Measurements from ENCODE around the gene ATP2C2. TPM values are rescaled to one million over a fixed set of nuclear protein-coding genes. Genes with fewer than 3 reads are reported as not detected.

ATP2C2 gene
- total RNA-seq, 1 donor from 2014 or later: not detected

- H3K4me3 Mint-ChIP-seq (ENCODE audit: unreplicated experiment): no peak overlapping the region
- no peaks in the 10 kb centered on the region for H3K36me3 Mint-ChIP-seq (ENCODE audit: low read depth)
- TF ChIP-seq, protein P1, sequence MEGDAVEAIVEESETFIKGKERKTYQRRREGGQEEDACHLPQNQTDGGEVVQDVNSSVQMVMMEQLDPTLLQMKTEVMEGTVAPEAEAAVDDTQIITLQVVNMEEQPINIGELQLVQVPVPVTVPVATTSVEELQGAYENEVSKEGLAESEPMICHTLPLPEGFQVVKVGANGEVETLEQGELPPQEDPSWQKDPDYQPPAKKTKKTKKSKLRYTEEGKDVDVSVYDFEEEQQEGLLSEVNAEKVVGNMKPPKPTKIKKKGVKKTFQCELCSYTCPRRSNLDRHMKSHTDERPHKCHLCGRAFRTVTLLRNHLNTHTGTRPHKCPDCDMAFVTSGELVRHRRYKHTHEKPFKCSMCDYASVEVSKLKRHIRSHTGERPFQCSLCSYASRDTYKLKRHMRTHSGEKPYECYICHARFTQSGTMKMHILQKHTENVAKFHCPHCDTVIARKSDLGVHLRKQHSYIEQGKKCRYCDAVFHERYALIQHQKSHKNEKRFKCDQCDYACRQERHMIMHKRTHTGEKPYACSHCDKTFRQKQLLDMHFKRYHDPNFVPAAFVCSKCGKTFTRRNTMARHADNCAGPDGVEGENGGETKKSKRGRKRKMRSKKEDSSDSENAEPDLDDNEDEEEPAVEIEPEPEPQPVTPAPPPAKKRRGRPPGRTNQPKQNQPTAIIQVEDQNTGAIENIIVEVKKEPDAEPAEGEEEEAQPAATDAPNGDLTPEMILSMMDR (IDR thresholded peaks at IDR 0.05): no peak
- H3K27me3 Mint-ChIP-seq (ENCODE audit: low read depth): peaks cover 36% of the 10 kb centered on the region
- peak; percentile 71 for DNase-seq (ENCODE audit: low spot score)
- H3K27ac Mint-ChIP-seq (ENCODE audit: unreplicated experiment): no peak overlapping the region
- H3K4me1 Mint-ChIP-seq (ENCODE audit: low read depth): no peaks in the 10 kb centered on the region
- H3K9me3 Mint-ChIP-seq (ENCODE audit: low read depth): no peaks in the 10 kb centered on the region
Observed at GRCh38 chr16:84443166-84443802, 74.9 kb downstream of the ATP2C2 start.

DNA sequence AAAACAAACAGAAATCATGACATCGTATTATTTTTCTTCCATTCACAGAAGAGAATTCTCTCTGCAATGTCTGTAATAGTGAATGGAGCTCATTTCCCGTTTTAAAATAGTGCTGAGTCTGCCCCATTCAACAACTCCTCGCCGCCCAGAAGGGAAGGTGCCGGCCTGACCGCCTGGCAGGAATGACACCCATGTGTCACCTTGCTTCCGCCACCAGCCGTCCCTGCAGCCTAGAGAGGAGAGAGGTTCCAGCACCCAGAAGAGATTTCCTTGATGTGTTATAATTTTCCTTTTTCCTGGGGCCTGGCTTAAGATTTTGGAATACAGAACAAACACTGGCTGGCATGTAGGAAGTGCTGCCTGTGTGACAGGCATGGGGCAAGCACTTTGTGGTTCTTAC lies 76.1 kb downstream of the ATP2C2 start:
- Mint-ChIP-seq H3K9me3 (ENCODE audit: low read depth) (no peaks in the 10 kb centered on the region), H3K4me1 (ENCODE audit: low read depth) (no peaks in the 10 kb centered on the region), H3K27me3 (ENCODE audit: low read depth) (peaks cover 34% of the 10 kb centered on the region), H3K36me3 (ENCODE audit: low read depth) (no peaks in the 10 kb centered on the region), H3K27ac (ENCODE audit: unreplicated experiment) (no peak overlapping the region), H3K4me3 (ENCODE audit: unreplicated experiment) (no peak overlapping the region)
- DNase-seq (ENCODE audit: low spot score): peak; percentile 52
- TF ChIP-seq, protein P1 (IDR thresholded peaks at IDR 0.05): no peak

- TF ChIP-seq, protein P1 (IDR thresholded peaks at IDR 0.05): no peak
- Mint-ChIP-seq H3K36me3 (ENCODE audit: low read depth) (no peaks in the 10 kb centered on the region), H3K4me3 (ENCODE audit: unreplicated experiment) (no peak overlapping the region)
Observed at GRCh38 chr16:84446084-84446483, 77.7 kb downstream of the ATP2C2 start.

GRCh38 chr16:84446596-84447392 lies 78.5 kb downstream of the ATP2C2 start:
- no peak overlapping the region for H3K4me3 Mint-ChIP-seq (ENCODE audit: unreplicated experiment)
- H3K27ac Mint-ChIP-seq (ENCODE audit: unreplicated experiment): no peak overlapping the region
- peaks cover 21% of the 10 kb centered on the region for H3K27me3 Mint-ChIP-seq (ENCODE audit: low read depth)
- no peaks in the 10 kb centered on the region for H3K36me3 Mint-ChIP-seq (ENCODE audit: low read depth)
- no peaks in the 10 kb centered on the region for H3K9me3 Mint-ChIP-seq (ENCODE audit: low read depth)
- peak; percentile 19 for DNase-seq (ENCODE audit: low spot score)
- H3K4me1 Mint-ChIP-seq (ENCODE audit: low read depth): no peaks in the 10 kb centered on the region
- TF ChIP-seq, protein P1 (IDR thresholded peaks at IDR 0.05): no peak

More at GRCh38 chr16:84446084-84446483, 77.7 kb downstream of the ATP2C2 start:
- Mint-ChIP-seq H3K4me1 (ENCODE audit: low read depth) (no peaks in the 10 kb centered on the region), H3K27ac (ENCODE audit: unreplicated experiment) (no peak overlapping the region), H3K27me3 (ENCODE audit: low read depth) (peaks cover 21% of the 10 kb centered on the region), H3K9me3 (ENCODE audit: low read depth) (no peaks in the 10 kb centered on the region)
- DNase-seq (ENCODE audit: low spot score): no peak

DNA sequence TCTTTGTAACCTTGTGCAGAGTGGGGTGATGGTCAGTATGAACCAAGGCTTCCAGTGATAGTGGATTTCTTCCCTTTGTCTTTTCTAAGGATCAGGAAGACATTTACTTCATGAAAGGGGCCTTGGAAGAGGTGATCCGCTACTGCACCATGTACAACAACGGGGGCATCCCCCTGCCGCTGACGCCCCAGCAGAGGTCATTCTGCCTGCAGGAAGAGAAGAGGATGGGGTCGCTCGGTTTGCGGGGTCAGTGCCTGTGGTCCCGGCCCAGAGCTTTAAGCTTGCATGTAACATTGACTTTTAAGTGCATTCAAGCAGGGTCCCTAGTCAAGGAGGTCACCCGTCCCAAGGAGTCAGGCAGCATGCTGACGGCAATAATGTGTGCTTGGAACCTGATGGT lies 80.1 kb downstream of the ATP2C2 start:
- no peaks in the 10 kb centered on the region for H3K36me3 Mint-ChIP-seq (ENCODE audit: low read depth)
- peaks cover 13% of the 10 kb centered on the region for H3K27me3 Mint-ChIP-seq (ENCODE audit: low read depth)
- H3K9me3 Mint-ChIP-seq (ENCODE audit: low read depth): no peaks in the 10 kb centered on the region
- no peak overlapping the region for H3K27ac Mint-ChIP-seq (ENCODE audit: unreplicated experiment)
- H3K4me3 Mint-ChIP-seq (ENCODE audit: unreplicated experiment): no peak overlapping the region
- H3K4me1 Mint-ChIP-seq (ENCODE audit: low read depth): no peaks in the 10 kb centered on the region
- TF ChIP-seq, protein P1 (IDR thresholded peaks at IDR 0.05): no peak
- DNase-seq (ENCODE audit: low spot score): peak; percentile 57
